Measurements from ENCODE around the gene ADNP. TPM values are rescaled to one million over a fixed set of nuclear protein-coding genes. Genes with fewer than 3 reads are reported as not detected.
A peak's percentile ranks its signal among the peaks of the same experiment; 100 is the strongest.

Gene ADNP
- polyA plus RNA-seq, 6 donors from 2014 or later = 5.5 to 15.7 (median 9.5) TPM

DNA sequence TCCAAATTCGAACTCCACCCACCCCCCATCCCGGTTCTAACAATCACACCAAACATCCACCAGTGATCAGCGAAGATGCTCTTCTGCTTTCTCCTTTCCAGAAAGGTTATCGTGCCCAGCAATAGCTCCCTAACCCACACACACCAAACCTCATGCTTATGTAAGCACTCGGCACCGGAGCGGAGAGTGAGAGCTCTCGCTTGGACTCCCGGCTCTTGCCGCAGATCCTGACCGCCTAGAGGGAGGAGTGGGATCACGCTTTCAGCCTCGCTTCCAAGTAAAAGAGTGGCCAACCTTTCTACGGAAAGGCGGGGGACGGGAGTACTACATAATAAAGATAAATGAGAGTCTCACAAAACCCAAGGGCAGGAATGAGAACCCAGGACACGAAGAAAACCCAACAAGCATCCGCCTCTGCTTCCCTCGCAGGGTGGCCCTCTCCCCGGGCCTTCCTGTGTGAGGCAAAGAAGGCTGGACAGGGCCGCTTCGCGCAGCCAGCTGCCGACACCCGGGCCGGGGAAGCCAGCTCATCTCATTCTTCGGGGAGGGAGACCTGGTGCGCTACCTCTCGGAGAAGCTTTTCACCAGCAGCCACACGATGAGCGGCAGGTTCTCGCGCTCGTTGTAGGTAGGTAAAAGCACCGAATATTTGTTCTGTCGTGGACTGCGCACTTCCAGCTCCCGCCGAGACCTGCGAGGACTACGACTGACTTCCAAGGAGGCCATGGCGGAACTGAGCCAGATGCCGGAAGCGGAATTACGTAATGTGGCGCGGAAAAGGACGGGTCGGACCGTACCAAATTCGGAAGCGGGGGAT lies 26.8 kb upstream of the ADNP start, which contains the start of gene DPM1:
Gene DPM1 (minus strand): TSS at position 735 of the 817 bp plus-strand sequence. CDS start 9 bp downstream, at position 726.
- Mint-ChIP-seq H3K36me3 (peaks cover 0 to 4% of the 10 kb centered on the region in 2 donors), H3K27ac (peak within 1 kb of the TSS; percentile 99 to 100 (median 100)), H3K27me3 (no peaks in the 10 kb centered on the region), H3K4me3 (peak within 1 kb of the TSS; percentile 95 to 99 (median 98)), H3K9me3 (no peaks in the 10 kb centered on the region), H3K4me1 (peaks cover 22 to 65% (median 40%) of the 10 kb centered on the region in 3 donors)
- no peak for DNase-seq
- ATAC-seq (ENCODE audit: low read depth in 2 of 2) = peak; percentile 80 to 81

DNA sequence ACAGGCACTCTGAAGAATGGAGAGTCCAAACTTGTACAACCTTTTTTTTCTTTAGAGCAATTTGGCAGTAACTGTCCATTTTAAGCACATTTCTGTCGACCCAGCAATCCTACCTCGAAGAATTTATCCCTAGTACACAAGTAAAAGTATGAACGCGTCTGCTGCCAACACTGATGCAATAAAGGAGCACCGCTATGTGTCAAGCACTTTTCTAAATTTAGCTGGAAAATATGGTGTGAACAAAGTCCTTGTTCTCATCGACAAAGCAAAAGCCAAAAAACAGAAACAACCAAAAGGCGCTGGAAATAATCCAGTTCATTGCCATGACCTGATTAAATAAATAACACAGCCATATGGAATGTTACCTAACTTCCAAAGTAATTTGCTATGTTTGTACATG lies 26.0 kb upstream of the ADNP start:
- peaks cover 0 to 4% of the 10 kb centered on the region in 2 donors for H3K36me3 Mint-ChIP-seq
- peaks cover 22 to 61% (median 39%) of the 10 kb centered on the region in 3 donors for H3K4me1 Mint-ChIP-seq
- no peaks in the 10 kb centered on the region for H3K9me3 Mint-ChIP-seq
- no peaks in the 10 kb centered on the region for H3K27me3 Mint-ChIP-seq
- peak overlapping the region; percentile 95 to 99 (median 98) for H3K4me3 Mint-ChIP-seq
- DNase-seq (no peak), ATAC-seq (ENCODE audit: low read depth in 2 of 2) (no peak)
- H3K27ac Mint-ChIP-seq = peak overlapping the region; percentile 99 to 100 (median 100)

DNA sequence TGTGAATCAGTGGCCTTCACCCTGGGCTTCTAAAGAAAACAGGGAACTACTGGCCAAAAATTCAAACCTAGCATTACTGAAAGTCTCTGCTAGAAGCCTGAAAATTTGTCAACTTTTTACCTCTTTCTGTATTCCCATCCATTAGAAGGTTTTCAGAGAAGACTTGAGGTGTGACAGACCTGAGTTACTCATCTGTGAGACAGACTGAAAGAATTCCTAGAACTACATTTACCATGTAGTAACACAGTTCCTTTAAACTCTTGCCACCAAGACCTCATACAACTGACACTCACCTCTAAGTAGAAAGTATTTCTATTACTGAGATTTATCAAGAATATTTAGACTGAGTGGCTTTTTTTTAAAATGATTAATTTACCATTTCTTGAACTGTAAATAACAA lies 22.6 kb upstream of the ADNP start:
- no peaks in the 10 kb centered on the region for H3K27me3 Mint-ChIP-seq
- peak overlapping the region in 1 of 8 donors; percentile 35 for H3K4me3 Mint-ChIP-seq
- peaks cover 18 to 30% (median 22%) of the 10 kb centered on the region in 3 donors for H3K4me1 Mint-ChIP-seq
- DNase-seq (no peak), ATAC-seq (ENCODE audit: low read depth in 2 of 2) (no peak)
- H3K36me3 Mint-ChIP-seq = peaks cover 4 to 13% of the 10 kb centered on the region in 2 donors
- no peaks in the 10 kb centered on the region for H3K9me3 Mint-ChIP-seq
- H3K27ac Mint-ChIP-seq = no peak overlapping the region

DNA sequence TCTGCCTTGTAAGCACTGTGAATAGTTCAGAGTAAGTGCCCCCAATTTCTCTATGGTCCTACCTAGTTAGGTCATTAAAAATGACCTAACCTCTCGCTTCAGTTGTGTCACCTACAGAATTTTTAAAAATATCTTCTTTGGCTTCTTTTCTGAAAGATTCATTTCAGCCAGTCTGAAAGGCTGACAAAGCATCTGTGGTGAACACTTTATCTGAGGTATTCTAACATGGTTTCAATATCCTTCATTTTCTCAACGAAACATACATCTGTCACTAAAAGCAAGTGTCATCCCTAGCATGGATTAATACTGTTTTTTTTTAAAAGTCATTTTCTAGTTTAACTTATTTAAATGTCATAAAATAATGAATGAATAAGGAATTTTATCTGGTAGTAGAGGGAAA lies 22.0 kb upstream of the ADNP start:
- Mint-ChIP-seq H3K36me3 (peaks cover 7 to 13% of the 10 kb centered on the region in 2 donors), H3K4me1 (peaks cover 18 to 24% (median 18%) of the 10 kb centered on the region in 3 donors), H3K27me3 (no peaks in the 10 kb centered on the region), H3K9me3 (no peaks in the 10 kb centered on the region), H3K4me3 (no peak overlapping the region), H3K27ac (no peak overlapping the region)
- ATAC-seq (ENCODE audit: low read depth in 2 of 2) (no peak), DNase-seq (no peak)

DNA sequence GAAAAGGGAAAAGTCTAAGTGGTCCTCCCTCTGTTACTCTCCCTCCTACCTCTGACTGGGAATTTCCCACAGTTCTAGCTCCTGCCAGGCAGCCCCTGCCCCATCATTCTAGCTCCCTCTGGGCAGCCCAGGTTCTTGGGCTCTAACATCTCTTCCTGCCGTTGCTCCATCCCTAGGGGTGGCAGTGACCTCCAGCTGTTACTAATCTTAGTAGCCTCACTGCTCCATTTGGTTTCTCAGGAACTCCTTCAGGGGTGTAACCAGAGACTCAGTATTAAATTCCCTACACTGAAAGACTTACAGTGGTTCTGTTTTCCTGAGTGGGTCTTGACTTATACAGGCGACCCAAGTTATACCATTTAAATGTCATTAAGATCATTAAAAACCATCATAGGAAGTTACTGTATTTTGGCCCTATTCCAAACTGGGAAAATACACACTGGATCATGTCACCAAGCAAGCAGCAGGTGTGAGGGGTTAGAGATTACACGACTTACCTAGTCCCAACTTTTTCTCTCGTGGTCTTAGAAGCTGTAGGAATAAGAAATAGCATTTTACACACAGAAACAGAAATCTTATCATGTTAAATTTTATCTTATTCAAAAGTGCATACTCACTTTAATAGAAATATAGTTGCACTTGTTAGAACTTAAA lies 17.0 kb upstream of the ADNP start:
- DNase-seq (no peak), ATAC-seq (ENCODE audit: low read depth in 2 of 2) (no peak)
- H3K4me3 Mint-ChIP-seq = no peak overlapping the region
- no peaks in the 10 kb centered on the region for H3K9me3 Mint-ChIP-seq
- H3K36me3 Mint-ChIP-seq = peaks cover 10 to 28% of the 10 kb centered on the region in 2 donors
- H3K4me1 Mint-ChIP-seq = peaks cover 0 to 9% (median 2%) of the 10 kb centered on the region in 3 donors
- no peaks in the 10 kb centered on the region for H3K27me3 Mint-ChIP-seq
- peak overlapping the region in 1 of 6 donors; percentile 76 for H3K27ac Mint-ChIP-seq

DNA sequence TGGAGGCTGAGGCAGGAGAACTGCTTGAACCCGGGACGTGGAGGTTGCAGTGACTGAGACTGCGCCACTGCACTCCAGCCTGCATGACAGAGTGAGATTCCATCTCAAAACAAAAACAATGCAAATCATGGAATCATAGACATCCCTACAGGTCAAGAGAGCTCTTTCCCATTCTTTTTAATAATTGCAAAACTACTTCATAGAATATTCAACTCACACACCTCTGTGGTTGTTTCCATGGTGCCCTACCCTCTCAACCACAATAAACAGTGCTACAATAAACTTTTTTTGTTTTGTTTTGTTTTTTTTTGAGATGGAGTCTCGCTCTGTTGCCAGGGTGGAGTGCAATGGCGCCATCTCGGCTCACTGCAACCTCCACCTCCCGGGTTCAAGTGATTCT lies 11.8 kb upstream of the ADNP start:
- Mint-ChIP-seq H3K27me3 (no peaks in the 10 kb centered on the region), H3K9me3 (no peaks in the 10 kb centered on the region), H3K4me3 (no peak overlapping the region), H3K36me3 (peaks cover 6 to 15% of the 10 kb centered on the region in 2 donors), H3K27ac (no peak overlapping the region), H3K4me1 (peaks cover 0 to 2% (median 0%) of the 10 kb centered on the region in 3 donors)
- no peak for DNase-seq
- ATAC-seq (ENCODE audit: low read depth in 2 of 2) = no peak

DNA sequence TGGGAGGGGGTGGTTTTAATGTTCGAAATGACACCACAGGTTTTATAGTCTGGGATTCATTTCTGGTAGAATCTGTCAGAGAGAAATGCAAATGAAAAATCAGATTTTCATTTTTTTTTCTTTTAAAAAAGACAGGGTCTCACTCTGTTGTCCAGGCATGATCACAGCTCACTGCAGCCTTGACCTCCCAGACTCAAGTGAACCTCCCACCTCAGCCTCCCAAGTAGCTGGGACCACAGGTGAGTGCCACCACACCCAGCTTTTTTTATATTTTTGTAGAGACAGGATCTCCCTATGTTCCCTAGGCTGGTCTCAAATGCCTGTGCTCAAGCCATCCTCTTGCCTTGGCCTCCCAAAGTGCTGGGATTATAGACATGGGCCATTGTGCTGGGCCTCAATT lies 2.4 kb upstream of the ADNP start:
- Mint-ChIP-seq H3K9me3 (no peaks in the 10 kb centered on the region), H3K4me3 (peak overlapping the region in 2 of 8 donors; percentile 37 to 100), H3K4me1 (peaks cover 16 to 18% (median 17%) of the 10 kb centered on the region in 3 donors), H3K27ac (peak overlapping the region in 4 of 6 donors; percentile 11 to 36 (median 16)), H3K36me3 (peaks cover 7 to 10% of the 10 kb centered on the region in 2 donors), H3K27me3 (no peaks in the 10 kb centered on the region)
- ATAC-seq (ENCODE audit: low read depth in 2 of 2) (no peak), DNase-seq (no peak)

DNA sequence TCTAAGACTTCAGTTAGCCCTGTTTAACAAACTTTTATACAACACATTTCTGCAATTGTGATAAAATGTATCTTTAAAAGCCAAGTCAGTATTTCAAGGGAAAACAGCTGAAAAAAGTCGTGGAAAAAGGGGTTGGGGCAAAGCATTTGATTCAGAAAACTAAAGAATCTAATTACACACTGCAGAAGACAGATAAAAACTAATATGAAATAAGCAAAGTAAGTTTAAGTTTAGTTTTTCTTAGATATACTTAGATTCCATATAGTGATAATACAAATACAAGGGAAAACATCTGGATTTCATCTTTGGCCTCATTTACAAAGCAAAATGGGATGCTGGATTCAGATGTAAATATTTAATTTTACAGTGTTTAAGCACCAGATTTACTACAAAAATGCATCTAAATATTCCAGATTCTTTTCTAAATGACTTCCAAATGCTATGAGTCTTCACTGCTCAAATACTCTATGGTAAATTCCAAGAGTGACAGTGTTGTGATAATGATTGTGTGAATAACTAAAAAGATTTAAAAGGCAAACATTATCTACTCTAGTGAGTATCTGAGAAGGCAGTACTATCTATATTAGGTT lies 1.5 kb upstream of the ADNP start:
- Mint-ChIP-seq H3K27ac (peak overlapping the region in 4 of 6 donors; percentile 29 to 99 (median 92)), H3K4me3 (peak overlapping the region in 5 of 8 donors; percentile 84 to 100 (median 95)), H3K4me1 (peaks cover 19 to 25% (median 23%) of the 10 kb centered on the region in 3 donors), H3K27me3 (no peaks in the 10 kb centered on the region), H3K36me3 (peaks cover 10 to 14% of the 10 kb centered on the region in 2 donors), H3K9me3 (no peaks in the 10 kb centered on the region)
- ATAC-seq (ENCODE audit: low read depth in 2 of 2) (no peak), DNase-seq (no peak)

DNA sequence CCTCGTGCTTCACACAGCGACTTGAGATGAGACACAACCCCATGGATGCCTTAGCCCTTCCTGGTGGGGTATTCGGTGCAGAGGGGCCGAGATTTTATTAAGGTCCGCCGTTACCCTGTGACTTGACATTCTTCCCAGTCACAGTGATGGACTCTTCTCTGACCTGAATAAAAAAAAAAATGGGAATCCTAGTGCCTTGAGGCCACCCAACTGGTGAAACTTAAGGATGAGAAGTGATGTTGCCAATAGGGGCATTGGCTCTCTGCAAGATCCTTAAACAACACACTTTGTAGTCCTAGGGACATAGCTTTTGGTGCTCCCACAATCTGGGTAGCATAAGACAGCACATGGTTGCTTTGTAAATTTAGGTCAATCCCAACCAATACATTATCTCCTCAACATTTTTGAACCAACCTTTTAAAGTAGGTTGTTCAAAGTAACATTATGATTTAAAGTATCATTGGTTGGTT lies 814 bp upstream of the ADNP start:
- Mint-ChIP-seq H3K27ac (peak overlapping the region; percentile 88 to 99 (median 98)), H3K27me3 (no peaks in the 10 kb centered on the region), H3K4me3 (peak overlapping the region; percentile 84 to 100 (median 94)), H3K36me3 (peaks cover 10 to 14% of the 10 kb centered on the region in 2 donors), H3K9me3 (no peaks in the 10 kb centered on the region), H3K4me1 (peaks cover 22 to 33% (median 30%) of the 10 kb centered on the region in 3 donors)
- no peak for ATAC-seq (ENCODE audit: low read depth in 2 of 2)
- no peak for DNase-seq

DNA sequence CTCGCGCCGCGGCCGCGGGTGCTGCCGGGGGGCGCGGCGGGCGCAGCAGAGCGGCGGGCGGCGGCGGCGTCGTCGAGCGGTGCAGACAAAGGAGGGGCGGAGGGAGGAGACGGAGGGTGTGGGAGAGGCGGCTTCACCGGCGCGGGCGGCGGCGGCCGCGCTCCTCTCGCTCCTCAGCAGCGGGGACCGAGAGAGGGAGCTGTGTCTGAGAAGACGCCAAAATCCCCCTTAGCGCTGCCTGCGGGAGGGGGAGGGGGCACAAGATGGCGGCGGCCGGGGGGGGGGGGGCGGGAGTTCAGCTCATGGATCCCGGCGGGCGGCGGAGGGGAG lies 296 bp downstream of the ADNP start:
- H3K27me3 Mint-ChIP-seq = no peaks in the 10 kb centered on the region
- ATAC-seq (ENCODE audit: low read depth in 2 of 2) (peak; percentile 56 to 60), DNase-seq (no peak)
- H3K4me3 Mint-ChIP-seq = peak overlapping the region; percentile 86 to 100 (median 95)
- no peaks in the 10 kb centered on the region for H3K9me3 Mint-ChIP-seq
- H3K4me1 Mint-ChIP-seq = peaks cover 25 to 36% (median 32%) of the 10 kb centered on the region in 3 donors
- H3K36me3 Mint-ChIP-seq = peaks cover 10 to 14% of the 10 kb centered on the region in 2 donors
- H3K27ac Mint-ChIP-seq = peak overlapping the region; percentile 91 to 99 (median 98)

DNA sequence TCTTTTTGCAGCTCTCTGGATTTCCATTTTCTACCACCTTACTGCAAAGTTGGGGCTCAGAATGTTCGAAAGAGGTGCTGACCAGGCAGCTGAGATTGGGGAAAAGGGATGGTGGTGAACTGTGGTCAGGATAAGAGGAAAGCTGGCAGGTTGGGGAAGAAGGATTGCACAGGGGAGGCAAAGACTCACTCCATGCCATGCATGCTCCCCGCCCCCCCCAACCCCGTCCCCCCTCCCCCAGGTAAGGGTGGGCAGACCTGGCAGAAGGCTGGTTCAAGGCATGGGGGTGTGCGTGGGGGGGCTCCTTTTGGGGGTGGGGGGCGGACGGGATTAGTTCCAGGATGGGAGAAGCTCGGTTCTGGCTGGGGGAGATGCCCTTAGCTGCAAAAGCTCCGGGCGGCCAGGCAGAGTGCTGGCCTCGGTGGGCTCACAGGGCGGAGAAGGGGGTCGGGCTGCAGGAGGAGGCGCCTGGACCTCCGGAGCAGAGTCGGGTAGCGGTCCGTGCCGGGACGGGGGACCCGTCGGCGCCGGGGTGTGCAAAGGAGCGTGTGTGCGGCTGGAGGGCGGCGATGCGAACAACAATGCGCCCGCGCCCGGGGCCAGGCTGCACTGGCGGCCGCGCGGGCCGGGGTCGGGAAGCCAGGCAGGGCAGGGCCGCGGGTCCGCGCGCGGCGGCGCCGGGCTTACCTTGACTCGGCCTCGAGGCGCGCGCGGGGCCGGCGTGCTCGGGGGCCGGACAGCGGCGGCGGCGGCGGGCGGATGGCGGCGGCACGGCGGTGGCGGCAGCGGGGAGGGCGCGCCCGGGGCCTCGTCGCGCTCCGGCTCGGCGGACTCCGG lies 880 bp downstream of the ADNP start:
- ATAC-seq (ENCODE audit: low read depth in 2 of 2) = peak; percentile 0 to 1
- no peak for DNase-seq
- Mint-ChIP-seq H3K27me3 (no peaks in the 10 kb centered on the region), H3K36me3 (peaks cover 10 to 14% of the 10 kb centered on the region in 2 donors), H3K9me3 (no peaks in the 10 kb centered on the region), H3K27ac (peak overlapping the region in 5 of 6 donors; percentile 94 to 98 (median 97)), H3K4me1 (peaks cover 31 to 41% (median 38%) of the 10 kb centered on the region in 3 donors), H3K4me3 (peak overlapping the region; percentile 88 to 100 (median 95))

DNA sequence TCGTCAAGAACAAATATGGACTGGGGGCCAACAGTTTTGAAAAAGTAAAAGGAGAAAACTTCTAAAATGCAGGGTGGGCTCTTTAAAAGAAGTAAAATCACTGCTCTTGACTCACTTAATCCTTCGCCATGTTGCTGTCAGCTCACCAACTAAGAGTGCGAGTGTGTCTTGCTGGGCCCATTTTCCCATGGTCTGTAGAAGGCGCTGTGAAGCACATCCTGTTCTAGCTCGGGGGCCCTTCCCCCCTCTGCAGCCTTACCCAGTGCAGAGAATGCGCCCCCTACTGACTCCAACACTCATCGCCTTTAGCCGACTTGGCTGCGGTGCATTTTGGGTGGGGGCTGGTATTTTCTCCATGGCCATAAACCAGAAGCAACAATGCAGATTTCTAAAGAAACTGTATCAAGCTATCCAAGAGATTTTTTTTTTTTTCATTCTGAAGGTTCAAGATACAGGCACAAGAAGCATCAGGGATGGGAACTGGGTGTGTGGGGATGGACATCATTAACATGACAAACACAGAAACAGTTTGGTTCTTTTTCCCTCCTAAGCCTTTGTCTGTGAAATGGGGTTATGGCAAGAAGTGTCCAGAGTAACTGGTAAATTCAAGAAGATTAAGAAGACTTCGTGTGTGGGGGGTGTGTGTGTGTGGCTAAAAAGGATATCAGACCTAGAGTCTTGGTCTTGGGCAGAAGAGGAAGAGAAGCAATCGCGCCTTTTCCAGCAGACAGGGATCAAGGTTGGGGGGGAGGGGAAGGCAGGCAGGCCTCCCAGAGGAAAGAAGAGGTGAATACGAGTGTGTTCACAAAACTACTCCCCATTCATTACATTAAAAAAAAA lies 1.7 kb downstream of the ADNP start:
- H3K4me3 Mint-ChIP-seq = peak overlapping the region; percentile 86 to 100 (median 95)
- H3K27ac Mint-ChIP-seq = peak overlapping the region; percentile 94 to 98 (median 96)
- peaks cover 10 to 14% of the 10 kb centered on the region in 2 donors for H3K36me3 Mint-ChIP-seq
- no peaks in the 10 kb centered on the region for H3K27me3 Mint-ChIP-seq
- H3K4me1 Mint-ChIP-seq = peaks cover 35 to 46% (median 44%) of the 10 kb centered on the region in 3 donors
- ATAC-seq (ENCODE audit: low read depth in 2 of 2) = peak; percentile 60 to 61
- peak; percentile 91 for DNase-seq
- no peaks in the 10 kb centered on the region for H3K9me3 Mint-ChIP-seq
